ENCODE measurements around the gene NRXN3. TPM values are rescaled to one million over a fixed set of nuclear protein-coding genes. Genes with fewer than 3 reads are reported as not detected.

The NRXN3 gene
- total RNA-seq, 1 donor from 2014 or later = 19.8 TPM

GRCh38 chr14:78758333-78758732, 588.2 kb downstream of the NRXN3 start:
- Mint-ChIP-seq H3K36me3 (no peaks in the 10 kb centered on the region), H3K4me3 (no peak overlapping the region), H3K4me1 (ENCODE audit: unreplicated experiment) (no peaks in the 10 kb centered on the region), H3K27ac (no peak overlapping the region), H3K9me3 (no peaks in the 10 kb centered on the region), H3K27me3 (no peaks in the 10 kb centered on the region)
- DNase-seq (ENCODE audit: extremely low spot score, unreplicated experiment) = no peak
- TF ChIP-seq, protein P1, sequence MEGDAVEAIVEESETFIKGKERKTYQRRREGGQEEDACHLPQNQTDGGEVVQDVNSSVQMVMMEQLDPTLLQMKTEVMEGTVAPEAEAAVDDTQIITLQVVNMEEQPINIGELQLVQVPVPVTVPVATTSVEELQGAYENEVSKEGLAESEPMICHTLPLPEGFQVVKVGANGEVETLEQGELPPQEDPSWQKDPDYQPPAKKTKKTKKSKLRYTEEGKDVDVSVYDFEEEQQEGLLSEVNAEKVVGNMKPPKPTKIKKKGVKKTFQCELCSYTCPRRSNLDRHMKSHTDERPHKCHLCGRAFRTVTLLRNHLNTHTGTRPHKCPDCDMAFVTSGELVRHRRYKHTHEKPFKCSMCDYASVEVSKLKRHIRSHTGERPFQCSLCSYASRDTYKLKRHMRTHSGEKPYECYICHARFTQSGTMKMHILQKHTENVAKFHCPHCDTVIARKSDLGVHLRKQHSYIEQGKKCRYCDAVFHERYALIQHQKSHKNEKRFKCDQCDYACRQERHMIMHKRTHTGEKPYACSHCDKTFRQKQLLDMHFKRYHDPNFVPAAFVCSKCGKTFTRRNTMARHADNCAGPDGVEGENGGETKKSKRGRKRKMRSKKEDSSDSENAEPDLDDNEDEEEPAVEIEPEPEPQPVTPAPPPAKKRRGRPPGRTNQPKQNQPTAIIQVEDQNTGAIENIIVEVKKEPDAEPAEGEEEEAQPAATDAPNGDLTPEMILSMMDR (conservative IDR thresholded peaks at IDR 0.05) = peak; percentile 80

GRCh38 chr14:78762331-78762730, 592.2 kb downstream of the NRXN3 start:
- Mint-ChIP-seq H3K27ac (no peak overlapping the region), H3K27me3 (peaks cover 3% of the 10 kb centered on the region), H3K9me3 (no peaks in the 10 kb centered on the region), H3K4me1 (ENCODE audit: unreplicated experiment) (no peaks in the 10 kb centered on the region), H3K4me3 (no peak overlapping the region), H3K36me3 (no peaks in the 10 kb centered on the region)
- DNase-seq (ENCODE audit: extremely low spot score, unreplicated experiment) = no peak
- TF ChIP-seq, protein P1 (conservative IDR thresholded peaks at IDR 0.05) = no peak

GRCh38 chr14:78763746-78764145, 593.6 kb downstream of the NRXN3 start:
- TF ChIP-seq, protein P1 (conservative IDR thresholded peaks at IDR 0.05) = no peak
- Mint-ChIP-seq H3K27me3 (peaks cover 3% of the 10 kb centered on the region), H3K9me3 (no peaks in the 10 kb centered on the region), H3K36me3 (no peaks in the 10 kb centered on the region), H3K4me1 (ENCODE audit: unreplicated experiment) (no peaks in the 10 kb centered on the region), H3K27ac (no peak overlapping the region), H3K4me3 (no peak overlapping the region)
- DNase-seq (ENCODE audit: extremely low spot score, unreplicated experiment) = no peak

GRCh38 chr14:78764240-78764639, 594.1 kb downstream of the NRXN3 start:
- Mint-ChIP-seq H3K27ac (no peak overlapping the region), H3K4me1 (ENCODE audit: unreplicated experiment) (no peaks in the 10 kb centered on the region), H3K4me3 (no peak overlapping the region), H3K36me3 (no peaks in the 10 kb centered on the region), H3K27me3 (peaks cover 3% of the 10 kb centered on the region), H3K9me3 (no peaks in the 10 kb centered on the region)
- no peak for DNase-seq (ENCODE audit: extremely low spot score, unreplicated experiment)
- TF ChIP-seq, protein P1 (conservative IDR thresholded peaks at IDR 0.05) = no peak

DNA sequence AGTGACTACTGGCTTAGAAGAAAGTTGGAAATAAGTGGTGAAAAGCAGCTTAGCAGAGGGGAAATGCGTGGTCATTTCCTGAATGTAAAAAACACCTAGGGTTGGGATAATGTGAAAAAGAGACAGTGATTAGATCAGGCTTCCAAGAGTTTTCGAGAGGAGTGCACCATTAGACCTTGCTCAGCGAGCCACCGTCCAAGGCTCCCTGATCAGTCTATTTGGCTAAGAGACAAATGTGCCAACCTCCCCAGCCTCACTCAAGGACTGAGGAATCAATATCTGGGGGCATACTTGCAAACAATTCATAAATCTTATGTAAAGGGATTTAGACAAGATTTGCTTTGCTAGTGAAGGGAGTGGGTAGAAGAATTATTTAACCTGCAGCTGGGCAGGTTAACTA, 594.5 kb downstream of the NRXN3 start:
- TF ChIP-seq, protein P1 (conservative IDR thresholded peaks at IDR 0.05) = no peak
- DNase-seq (ENCODE audit: extremely low spot score, unreplicated experiment) = no peak
- Mint-ChIP-seq H3K36me3 (no peaks in the 10 kb centered on the region), H3K27ac (no peak overlapping the region), H3K4me3 (no peak overlapping the region), H3K4me1 (ENCODE audit: unreplicated experiment) (no peaks in the 10 kb centered on the region), H3K9me3 (no peaks in the 10 kb centered on the region), H3K27me3 (peaks cover 3% of the 10 kb centered on the region)

GRCh38 chr14:78767436-78767835, 597.3 kb downstream of the NRXN3 start:
- Mint-ChIP-seq H3K9me3 (no peaks in the 10 kb centered on the region), H3K4me3 (no peak overlapping the region), H3K4me1 (ENCODE audit: unreplicated experiment) (no peaks in the 10 kb centered on the region), H3K27me3 (peaks cover 6% of the 10 kb centered on the region), H3K27ac (no peak overlapping the region), H3K36me3 (no peaks in the 10 kb centered on the region)
- no peak for DNase-seq (ENCODE audit: extremely low spot score, unreplicated experiment)
- TF ChIP-seq, protein P1 (conservative IDR thresholded peaks at IDR 0.05) = no peak
